Testis (tissue), 3 donors: ENCODE data around the gene GNA12. TPM values are rescaled to one million over a fixed set of nuclear protein-coding genes. Genes with fewer than 3 reads are reported as not detected.

ENCODE experiments used
- DNase-seq: peaks from one replicate; pipeline ENCODE4 v3.0.0-alpha.2; 2019
- H3K27ac ChIP-seq, 2 donors: fragments of 200-600 bp; sonication (generic); one replicate each; pipeline ENCODE4 v1.5.1; 2019
- H3K27me3 ChIP-seq: fragments of 200-600 bp; sonication (generic); one replicate; pipeline ENCODE4 v1.5.1; 2019
- H3K36me3 ChIP-seq: fragments of 200-600 bp; sonication (generic); one replicate; pipeline ENCODE4 v1.5.1; 2017; ENCODE audit warnings: low read depth; ENCODE audit errors: missing control alignments
- H3K4me1 ChIP-seq: fragments of 200-600 bp; sonication (generic); one replicate; pipeline ENCODE4 v1.5.1; 2019
- H3K4me3 ChIP-seq, 2 donors: fragments of 200-600 bp; sonication (generic); one replicate each; pipeline ENCODE4 v1.5.1; 2017 to 2019
- H3K9me3 ChIP-seq: fragments of 200-600 bp; sonication (generic); one replicate; pipeline ENCODE4 v1.5.1; 2017
- CTCF ChIP-seq, 3 experiments: fragments of 450-650 bp in 2 of 3; fragments of 200-600 bp in 1 of 3; sonication (generic) in 1 of 3; IDR thresholded peaks; one replicate each; pipeline ENCODE4 v1.5.1; 2016 to 2019; ENCODE audit warnings: antibody characterized with exemption in 3 of 3, mild to moderate bottlenecking in 2 of 3, moderate library complexity in 1 of 3
- POLR2A ChIP-seq: fragments of 450-650 bp; IDR thresholded peaks from one replicate; pipeline ENCODE4 v1.6.1; 2017; ENCODE audit warnings: antibody characterized with exemption, mild to moderate bottlenecking, moderate library complexity
- WGBS, 2 donors: methylation state at CpG; one replicate each; pipeline ENCODE4 v1.1.5; 2018; 5-methylcytosine and 5-hydroxymethylcytosine counted together
- intact Hi-C: fragments of 100-400 bp; cut with DNase I; formaldehyde crosslinking; loops from one replicate; pipeline ENCODE4 v1.15.1; 2023; ENCODE audit warnings: low total_unique reads
- polyA plus RNA-seq: library from polyadenylated mRNA; stranded (reverse); fragments of 350-450 nt; fragmentation: Illumina TruSeq; extraction: RNeasy Lipid Tissue Mini Kit (QIAGEN cat#74804); gene quantifications from one replicate; pipeline ENCODE4 v1.2.3, GENCODE V29; 2014; ENCODE audit warnings: low read depth, low replicate concordance; ENCODE audit not compliant: insufficient read depth
- total RNA-seq, 2 donors: library from RNA; depleted of rRNA; stranded (reverse); fragments of >200 nt; gene quantifications; one replicate each; pipeline ENCODE4 v1.2.3, GENCODE V29; 2016

The GNA12 gene
- total and polyA plus RNA-seq, 3 donors from 2014 or later, result 50.0 to 69.6 (median 53.2) TPM

- Histone ChIP-seq H3K9me3 (no peaks in the 10 kb centered on the region), H3K4me3 (no peak overlapping the region), H3K4me1 (peaks cover 29% of the 10 kb centered on the region), H3K36me3 (no peaks in the 10 kb centered on the region), H3K27me3 (no peaks in the 10 kb centered on the region), H3K27ac (peak overlapping the region in 1 of 2 donors; percentile 57)
- 93 to 95% methylated on average over 3 of the region's 3 CpGs for WGBS, 2 donors
- intact Hi-C loops, result no loop called here
- no peak for TF ChIP-seq CTCF (IDR thresholded peaks at IDR 0.05)
- no peak for TF ChIP-seq POLR2A
- DNase-seq, result no peak
These were observed 31.3 kb downstream of the GNA12 start for GRCh38 chr7:2812831-2813230.

DNA sequence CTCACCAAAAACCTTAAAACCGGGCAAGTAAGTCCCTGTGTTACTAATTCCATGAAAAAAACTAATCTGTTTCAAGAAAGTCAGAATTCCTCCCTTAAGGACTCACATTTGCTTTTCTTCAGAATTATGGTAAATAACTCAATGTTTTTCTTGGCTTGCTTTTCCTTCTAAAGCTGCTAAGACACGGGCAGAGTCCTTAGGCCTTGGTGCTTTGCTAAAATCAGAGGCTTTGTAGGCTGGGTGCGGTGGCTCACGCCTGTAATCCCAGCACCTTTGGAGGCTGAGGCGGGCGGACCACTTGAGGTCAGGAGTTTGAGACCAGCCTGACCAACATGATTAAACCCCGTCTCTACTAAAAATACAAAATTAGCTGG is 32.0 kb downstream of the GNA12 start:
- Histone ChIP-seq H3K4me1 (peaks cover 21% of the 10 kb centered on the region), H3K36me3 (no peaks in the 10 kb centered on the region), H3K27ac (peak overlapping the region; percentile 53 to 57), H3K27me3 (no peaks in the 10 kb centered on the region), H3K9me3 (no peaks in the 10 kb centered on the region), H3K4me3 (peak overlapping the region in 1 of 2 donors; percentile 15)
- WGBS, 2 donors, result 58 to 65% methylated on average over 7 of the region's 7 CpGs
- no peak for TF ChIP-seq POLR2A
- no peak for TF ChIP-seq CTCF (IDR thresholded peaks at IDR 0.05)
- intact Hi-C loops, result no loop called here
- no peak for DNase-seq

DNA sequence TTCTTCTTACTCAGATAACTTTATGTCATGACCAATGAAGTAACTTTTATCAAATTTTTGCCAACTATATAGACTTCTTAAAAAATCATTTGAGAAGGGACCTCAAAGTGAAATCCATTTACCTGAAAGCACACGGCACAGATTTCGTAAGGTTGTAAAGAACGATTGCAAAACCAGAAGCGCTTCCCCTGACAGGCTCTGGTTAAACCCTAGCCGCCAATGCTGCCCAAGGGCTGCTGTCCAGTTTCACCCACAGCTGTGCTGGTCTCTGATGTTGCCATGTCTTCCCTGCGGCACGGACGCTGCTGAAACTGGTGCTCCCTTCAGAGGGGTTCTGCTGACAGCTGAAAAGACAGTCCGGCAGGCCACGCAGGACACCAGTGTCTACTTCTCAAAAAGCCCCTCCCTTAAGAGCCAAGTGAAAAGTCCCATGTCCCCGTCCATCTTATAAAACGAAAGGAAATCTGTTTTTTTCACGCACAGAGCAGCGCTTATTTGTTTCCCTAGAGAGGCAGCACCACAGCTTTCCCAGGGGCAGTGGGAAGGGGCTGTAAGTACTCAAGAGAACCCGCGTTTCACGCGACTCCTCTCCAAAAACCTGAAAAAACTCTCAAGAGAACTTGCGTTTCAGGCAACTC is 32.5 kb downstream of the GNA12 start:
- TF ChIP-seq CTCF (IDR thresholded peaks at IDR 0.05) (no peak), POLR2A (no peak)
- DNase-seq, result peak; percentile 21
- Histone ChIP-seq H3K27me3 (no peaks in the 10 kb centered on the region), H3K36me3 (no peaks in the 10 kb centered on the region), H3K9me3 (no peaks in the 10 kb centered on the region), H3K4me3 (peak overlapping the region in 1 of 2 donors; percentile 15), H3K4me1 (peaks cover 20% of the 10 kb centered on the region), H3K27ac (peak overlapping the region; percentile 53 to 57)
- intact Hi-C loops, result no loop called here
- 59 to 65% methylated on average over 19 of the region's 19 CpGs for WGBS, 2 donors

DNA sequence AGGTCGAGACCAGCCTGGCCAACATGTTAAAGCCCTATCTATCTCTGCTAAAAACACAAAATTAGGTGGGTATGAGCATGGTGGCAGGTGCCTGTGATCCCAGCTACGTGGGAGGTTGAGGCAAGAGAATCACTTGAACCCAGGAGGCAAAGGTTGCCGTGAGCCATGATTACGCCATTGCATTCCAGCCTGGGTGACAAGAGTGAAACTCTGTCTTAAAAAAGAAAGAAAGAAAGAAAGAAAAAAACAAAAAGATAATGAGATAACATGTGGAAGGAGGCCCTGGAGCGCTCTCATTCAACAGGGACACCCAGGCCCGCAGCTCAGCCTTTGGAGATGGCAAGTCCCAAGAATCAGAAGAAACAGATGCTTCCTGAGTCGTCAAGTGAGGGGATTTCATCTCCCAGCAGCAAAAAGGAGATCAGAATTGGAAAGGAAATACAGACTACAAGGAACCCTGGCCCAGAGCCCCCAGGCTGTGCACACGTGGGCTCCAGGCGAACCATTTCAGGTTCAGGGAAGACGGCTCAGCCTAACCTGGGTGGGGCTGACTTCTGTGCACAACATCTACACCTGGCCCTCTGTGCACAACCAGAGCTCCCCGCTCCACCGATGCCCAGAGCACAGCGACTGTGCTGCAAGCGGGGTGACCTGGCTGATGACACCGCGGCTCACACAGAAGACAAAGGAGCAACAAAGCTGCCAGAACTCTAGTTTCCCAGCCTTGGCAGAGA is 33.3 kb downstream of the GNA12 start:
- Histone ChIP-seq H3K27ac (peak overlapping the region in 1 of 2 donors; percentile 57), H3K9me3 (no peaks in the 10 kb centered on the region), H3K36me3 (no peaks in the 10 kb centered on the region), H3K27me3 (no peaks in the 10 kb centered on the region), H3K4me3 (no peak overlapping the region), H3K4me1 (peaks cover 22% of the 10 kb centered on the region)
- DNase-seq, result no peak
- no peak for TF ChIP-seq POLR2A
- TF ChIP-seq CTCF (IDR thresholded peaks at IDR 0.05), result no peak
- WGBS, 2 donors, result 64% methylated on average over 16 of the region's 16 CpGs
- intact Hi-C loops, result no loop called here
